AG04450 (cell line): ENCODE measurements around the gene HRK. TPM values are rescaled to one million over a fixed set of nuclear protein-coding genes. Genes with fewer than 3 reads are reported as not detected.

Experiments used
- CTCF ChIA-PET: fragments of 300-600, 350-600 bp; formaldehyde crosslinking; extraction: SDS; loops from one replicate; lab custom pipeline; 2022; ENCODE audit warnings: antibody characterized with exemption, inconsistent platforms; lab: Charles Lee
- POLR2A ChIA-PET: fragments of 350-600 bp; formaldehyde crosslinking; extraction: SDS; loops from one replicate; lab custom pipeline; 2021; ENCODE audit warnings: antibody characterized with exemption, inconsistent platforms; lab: Yijun Ruan, JAX
- DNase-seq: peaks from one replicate; pipeline ENCODE4 v3.0.0-alpha.2; 2011; ENCODE audit warnings: low read depth, low spot score
- H3K27ac ChIP-seq: one replicate; pipeline ENCODE4 v1.5.1; 2012; ENCODE audit warnings: low read depth, low read length, control low read depth
- H3K27me3 ChIP-seq: one replicate; pipeline ENCODE4 v1.6.0; 2012; ENCODE audit warnings: low read length; ENCODE audit not compliant: control insufficient read depth, insufficient read depth
- H3K4me3 ChIP-seq: 2 replicates; pipeline ENCODE4 v1.5.1; 2011; ENCODE audit warnings: mild to moderate bottlenecking, low read depth, low read length, control low read depth
- H3K9me3 ChIP-seq: 2 replicates; pipeline ENCODE4 v1.5.1; 2012; ENCODE audit warnings: low read length; ENCODE audit not compliant: control insufficient read depth, insufficient read depth
- CTCF ChIP-seq: IDR thresholded peaks from 2 replicates; pipeline ENCODE4 v1.5.1; 2011; ENCODE audit warnings: low read depth, low read length, control low read depth, inconsistent platforms
- polyA plus RNA-seq: library from polyadenylated mRNA; depleted of rRNA; stranded (reverse); fragments of >200 nt; gene quantifications from 2 replicates; pipeline ENCODE4 v1.2.3, GENCODE V29; 2011

Gene HRK
- polyA plus RNA-seq, 1 experiment: not detected

- Histone ChIP-seq H3K27ac (no peak overlapping the region), H3K9me3 (peaks cover 9% of the 10 kb centered on the region), H3K4me3 (no peak overlapping the region), H3K27me3 (no peaks in the 10 kb centered on the region)
- DNase-seq: no peak
- CTCF ChIA-PET: no interaction called here
- no peak for TF ChIP-seq CTCF
- POLR2A ChIA-PET: no interaction called here
These were observed 38.7 kb upstream of the HRK start for GRCh38 chr12:116919706-116920485.

- peaks cover 9% of the 10 kb centered on the region for H3K9me3 ChIP-seq
- no peak for TF ChIP-seq CTCF
- ChIA-PET CTCF (no interaction called here), POLR2A (no interaction called here)
- DNase-seq: no peak
- no peak overlapping the region for H3K27ac ChIP-seq
- no peaks in the 10 kb centered on the region for H3K27me3 ChIP-seq
- H3K4me3 ChIP-seq: no peak overlapping the region
These were observed 38.0 kb upstream of the HRK start for GRCh38 chr12:116919247-116919661.

- no peak for TF ChIP-seq CTCF
- H3K27me3 ChIP-seq: no peaks in the 10 kb centered on the region
- DNase-seq: no peak
- no peak overlapping the region for H3K4me3 ChIP-seq
- CTCF ChIA-PET: no interaction called here
- peaks cover 9% of the 10 kb centered on the region for H3K9me3 ChIP-seq
- POLR2A ChIA-PET: no interaction called here
- H3K27ac ChIP-seq: no peak overlapping the region
These were observed 37.2 kb upstream of the HRK start for GRCh38 chr12:116918464-116918863.

GRCh38 chr12:116916714-116917114 is 35.5 kb upstream of the HRK start:
- POLR2A ChIA-PET: interaction anchor here (0.5 kb wide), 1 partner anchor 57 kb away, joined by 3 read pairs; no protein-coding TSS in a partner anchor
- TF ChIP-seq CTCF: peak; percentile 55
- H3K9me3 ChIP-seq: peaks cover 9% of the 10 kb centered on the region

GRCh38 chr12:116916122-116916521 is 34.9 kb upstream of the HRK start:
- no peaks in the 10 kb centered on the region for H3K27me3 ChIP-seq
- no peak for TF ChIP-seq CTCF
- peaks cover 9% of the 10 kb centered on the region for H3K9me3 ChIP-seq
- ChIA-PET CTCF (interaction anchor here (0.8 to 1.0 kb wide), 2 partner anchors 20 to 213 kb away, joined by 3 to 4 read pairs; no protein-coding TSS in a partner anchor), POLR2A (no interaction called here)
- peak overlapping the region; percentile 39 for H3K27ac ChIP-seq
- DNase-seq: no peak
- H3K4me3 ChIP-seq: no peak overlapping the region

More at GRCh38 chr12:116916714-116917114, 35.5 kb upstream of the HRK start:
- no peaks in the 10 kb centered on the region for H3K27me3 ChIP-seq
- CTCF ChIA-PET: interaction anchor here (0.8 to 1.0 kb wide), 2 partner anchors 19 to 213 kb away, joined by 3 to 4 read pairs; no protein-coding TSS in a partner anchor
- DNase-seq: peak; percentile 65
- H3K4me3 ChIP-seq: no peak overlapping the region
- H3K27ac ChIP-seq: peak overlapping the region; percentile 39
